ENCODE measurements around the gene UBE2D1. TPM values are rescaled to one million over a fixed set of nuclear protein-coding genes. Genes with fewer than 3 reads are reported as not detected.

UBE2D1 gene
- total RNA-seq, 4 donors from 2014 or later, result 11.5 to 34.2 (median 14.6) TPM

DNA sequence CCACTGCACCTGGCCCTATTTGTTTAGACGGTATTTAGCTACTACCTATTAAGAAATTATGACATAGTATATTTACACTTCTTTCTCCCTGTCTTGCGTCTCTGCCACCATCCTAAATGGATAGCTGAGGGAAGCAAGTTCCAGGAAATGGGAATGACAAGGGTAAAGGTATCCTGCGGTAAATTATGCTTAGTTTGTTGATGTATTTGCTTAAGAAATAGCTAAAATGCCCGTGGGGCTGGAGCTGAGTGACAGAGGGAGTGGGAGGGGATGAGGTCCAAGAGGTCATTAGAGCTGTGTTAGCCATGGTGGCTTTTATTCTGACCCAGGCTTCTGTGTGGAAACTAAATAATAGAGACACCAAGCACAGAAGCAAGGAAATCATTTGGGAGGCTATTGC lies 29.0 kb upstream of the UBE2D1 start:
- TF ChIP-seq, protein P1, sequence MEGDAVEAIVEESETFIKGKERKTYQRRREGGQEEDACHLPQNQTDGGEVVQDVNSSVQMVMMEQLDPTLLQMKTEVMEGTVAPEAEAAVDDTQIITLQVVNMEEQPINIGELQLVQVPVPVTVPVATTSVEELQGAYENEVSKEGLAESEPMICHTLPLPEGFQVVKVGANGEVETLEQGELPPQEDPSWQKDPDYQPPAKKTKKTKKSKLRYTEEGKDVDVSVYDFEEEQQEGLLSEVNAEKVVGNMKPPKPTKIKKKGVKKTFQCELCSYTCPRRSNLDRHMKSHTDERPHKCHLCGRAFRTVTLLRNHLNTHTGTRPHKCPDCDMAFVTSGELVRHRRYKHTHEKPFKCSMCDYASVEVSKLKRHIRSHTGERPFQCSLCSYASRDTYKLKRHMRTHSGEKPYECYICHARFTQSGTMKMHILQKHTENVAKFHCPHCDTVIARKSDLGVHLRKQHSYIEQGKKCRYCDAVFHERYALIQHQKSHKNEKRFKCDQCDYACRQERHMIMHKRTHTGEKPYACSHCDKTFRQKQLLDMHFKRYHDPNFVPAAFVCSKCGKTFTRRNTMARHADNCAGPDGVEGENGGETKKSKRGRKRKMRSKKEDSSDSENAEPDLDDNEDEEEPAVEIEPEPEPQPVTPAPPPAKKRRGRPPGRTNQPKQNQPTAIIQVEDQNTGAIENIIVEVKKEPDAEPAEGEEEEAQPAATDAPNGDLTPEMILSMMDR (IDR thresholded peaks at IDR 0.05; ENCODE audit: low read depth), result no peak

DNA sequence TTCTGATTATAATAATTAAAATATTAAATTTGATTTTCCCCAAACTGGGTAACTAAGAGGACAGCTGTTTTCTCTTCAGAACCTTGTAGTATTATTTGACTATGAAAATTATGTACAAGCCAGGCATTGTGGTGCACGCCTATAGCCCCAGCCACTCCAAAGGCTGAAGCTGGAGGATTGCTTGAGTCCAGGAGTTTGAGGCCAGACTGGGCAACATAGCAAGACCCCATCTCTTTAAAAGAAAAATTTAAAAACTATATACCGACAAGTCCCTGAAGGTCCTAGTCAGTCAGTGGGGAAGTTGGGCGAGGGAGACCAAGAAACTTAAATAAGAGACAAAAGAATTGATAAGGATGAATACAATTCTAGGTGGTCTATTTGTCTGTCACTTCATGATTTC lies 27.1 kb upstream of the UBE2D1 start:
- TF ChIP-seq, protein P1 (IDR thresholded peaks at IDR 0.05; ENCODE audit: low read depth), result no peak

DNA sequence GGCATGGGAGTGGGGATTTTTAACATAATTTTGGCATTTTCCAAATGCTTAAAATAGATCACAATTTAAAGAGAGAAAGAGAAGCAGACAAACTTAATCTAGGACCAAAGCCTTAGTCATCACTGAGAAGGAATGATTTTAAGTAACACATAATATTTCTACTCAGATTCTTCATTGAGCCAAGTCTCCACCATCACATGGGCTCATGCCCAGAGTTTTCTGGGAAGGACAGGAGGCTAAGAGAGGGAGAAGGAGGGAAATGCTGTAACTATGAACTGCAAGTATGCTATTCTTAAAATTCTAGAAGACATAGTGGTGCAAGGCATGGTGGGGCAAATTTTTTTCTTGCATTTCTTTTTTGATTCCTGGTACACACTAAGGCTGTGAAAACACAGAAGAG lies 23.8 kb upstream of the UBE2D1 start:
- TF ChIP-seq, protein P1 (IDR thresholded peaks at IDR 0.05; ENCODE audit: low read depth), result no peak

DNA sequence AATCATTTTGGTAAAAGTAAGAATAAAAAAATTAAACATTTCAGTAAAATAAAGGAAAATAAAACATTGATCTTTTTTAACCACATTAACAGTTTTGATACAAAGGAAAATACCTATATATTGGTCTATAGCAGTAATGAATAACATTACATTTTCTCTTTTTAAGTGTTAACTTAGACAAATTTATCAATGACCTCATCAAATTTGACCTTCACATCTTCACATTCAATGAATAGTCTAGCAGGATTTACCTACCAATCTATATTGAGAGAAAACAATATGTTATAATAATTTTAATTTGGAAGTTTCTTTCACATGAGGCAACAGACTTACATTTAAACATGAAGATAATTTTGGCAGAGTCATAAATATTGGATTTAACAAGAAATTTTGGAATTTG lies 17.9 kb upstream of the UBE2D1 start:
- TF ChIP-seq, protein P1 (IDR thresholded peaks at IDR 0.05; ENCODE audit: low read depth), result no peak

DNA sequence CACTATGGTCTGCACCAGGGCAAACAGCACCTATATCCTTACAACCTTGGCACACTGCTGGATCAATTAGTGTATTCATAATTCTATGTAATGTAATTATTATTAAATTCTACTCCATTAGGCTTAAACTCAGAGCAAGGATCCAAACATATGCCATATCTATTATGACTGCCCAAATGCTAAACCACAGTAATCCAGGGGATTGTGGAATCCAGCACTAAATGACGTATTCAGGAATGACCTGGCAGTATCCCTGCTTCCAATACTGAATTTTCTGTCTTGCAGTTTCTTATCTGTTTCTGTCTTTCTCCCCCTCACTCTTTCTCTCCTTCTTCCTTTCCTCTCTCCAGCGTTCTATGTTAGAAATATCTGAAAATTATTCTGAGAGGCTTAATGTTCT lies 16.5 kb upstream of the UBE2D1 start:
- TF ChIP-seq, protein P1 (IDR thresholded peaks at IDR 0.05; ENCODE audit: low read depth), result no peak

DNA sequence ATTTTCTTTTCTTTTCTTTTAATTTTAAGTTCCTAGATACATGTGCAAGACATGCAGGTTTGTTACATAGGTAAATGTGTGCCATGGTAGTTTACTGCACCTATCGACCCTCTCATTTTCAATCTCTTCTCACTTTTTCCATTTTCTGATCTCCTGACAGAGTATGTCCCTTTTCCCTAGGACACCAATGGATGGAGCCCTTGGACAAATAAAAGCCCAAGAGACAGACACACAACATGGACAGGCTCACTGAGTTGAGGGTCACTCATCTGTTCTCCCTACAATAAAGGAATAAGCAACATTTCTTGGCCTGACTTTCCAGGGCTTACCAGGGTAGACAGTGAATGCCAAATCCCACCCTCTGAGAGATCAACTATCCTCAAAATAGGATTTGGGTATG lies 15.2 kb upstream of the UBE2D1 start:
- TF ChIP-seq, protein P1 (IDR thresholded peaks at IDR 0.05; ENCODE audit: low read depth), result no peak

DNA sequence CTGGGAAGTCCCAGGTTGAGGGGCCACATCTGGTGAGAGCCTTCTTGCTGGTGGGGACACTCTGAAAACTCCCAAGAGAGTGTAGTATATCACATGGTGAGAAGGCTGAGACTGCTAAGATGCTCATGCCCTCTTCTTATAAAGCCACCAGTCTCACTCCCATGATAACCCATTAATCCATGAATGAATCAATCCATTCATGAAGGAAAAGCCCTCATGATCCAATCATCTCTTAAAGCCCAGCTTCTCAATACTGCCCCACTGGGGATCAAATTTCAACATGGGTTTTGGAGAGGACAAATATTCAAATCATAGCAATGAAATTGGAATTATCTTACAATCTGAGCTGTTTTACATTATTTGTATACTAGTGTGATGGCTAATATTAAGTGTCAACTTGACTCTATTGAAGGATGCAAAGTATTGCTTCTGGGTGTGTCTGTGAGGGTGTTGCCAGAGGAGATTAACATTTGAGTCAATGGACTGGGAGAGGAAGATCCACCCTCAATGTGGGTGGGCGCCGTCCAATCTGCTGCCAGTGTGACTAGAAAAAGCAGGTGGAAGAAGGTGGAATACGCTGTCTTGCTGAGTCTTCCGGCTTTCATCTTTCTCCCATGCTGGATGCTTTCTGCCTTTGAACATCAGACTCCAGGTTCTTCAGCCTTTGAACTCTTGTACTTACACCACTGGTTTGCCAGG lies 14.3 kb upstream of the UBE2D1 start:
- TF ChIP-seq, protein P1 (IDR thresholded peaks at IDR 0.05; ENCODE audit: low read depth), result no peak
